Trophoblast cell (in vitro differentiated cells and primary cell): ENCODE results near the gene MCF2L2.

Experiments
- DNase-seq, 2 donors: peaks; one replicate each; pipeline ENCODE4 v3.0.0-alpha.2; 2016
- H2AFZ ChIP-seq: 2 replicates; pipeline ENCODE4 v1.6.1; 2013; ENCODE audit warnings: low read length, moderate library complexity, mild to moderate bottlenecking; ENCODE audit not compliant: insufficient read depth, poor library complexity
- H2AK5ac ChIP-seq: 2 replicates; pipeline ENCODE4 v1.6.1; 2013; ENCODE audit warnings: mild to moderate bottlenecking, low read length
- H2BK120ac ChIP-seq: 2 replicates; pipeline ENCODE4 v1.6.1; 2013; ENCODE audit warnings: low read length, mild to moderate bottlenecking, moderate library complexity; ENCODE audit not compliant: insufficient read depth, poor library complexity
- H2BK12ac ChIP-seq: 2 replicates; pipeline ENCODE4 v1.6.1; 2013; ENCODE audit warnings: mild to moderate bottlenecking, low read length, moderate library complexity
- H2BK5ac ChIP-seq: 2 replicates; pipeline ENCODE4 v1.6.1; 2013; ENCODE audit warnings: low read length, low read depth, moderate library complexity, mild to moderate bottlenecking; ENCODE audit not compliant: poor library complexity
- H3K14ac ChIP-seq: 2 replicates; pipeline ENCODE4 v1.6.1; 2013; ENCODE audit warnings: mild to moderate bottlenecking, low read length
- H3K18ac ChIP-seq: 2 replicates; pipeline ENCODE4 v1.6.1; 2013; ENCODE audit warnings: mild to moderate bottlenecking, low read length
- H3K23ac ChIP-seq: 2 replicates; pipeline ENCODE4 v1.6.1; 2013; ENCODE audit warnings: low read length
- H3K27ac ChIP-seq: 2 replicates; pipeline ENCODE4 v1.5.1; 2013; ENCODE audit warnings: low read depth, mild to moderate bottlenecking, inconsistent platforms, low read length, moderate library complexity
- H3K27me3 ChIP-seq: 2 replicates; pipeline ENCODE4 v1.6.1; 2013; ENCODE audit warnings: inconsistent platforms, mild to moderate bottlenecking, low read length, moderate library complexity; ENCODE audit not compliant: insufficient read depth
- H3K36me3 ChIP-seq, 2 experiments: 1 replicate in 1 of 2; 2 replicates in 1 of 2; pipeline ENCODE4 v1.6.1; 2013; ENCODE audit warnings: low read length in 2 of 2, mild to moderate bottlenecking in 2 of 2, moderate library complexity in 1 of 2; ENCODE audit not compliant: insufficient read depth in 2 of 2, control insufficient read depth in 1 of 2
- H3K4ac ChIP-seq: 2 replicates; pipeline ENCODE4 v1.6.1; 2013; ENCODE audit warnings: low read depth, mild to moderate bottlenecking, low read length, moderate library complexity
- H3K4me1 ChIP-seq, 2 experiments: 1 replicate in 1 of 2; 2 replicates in 1 of 2; pipeline ENCODE4 v1.6.1; 2013; ENCODE audit warnings: low read length in 2 of 2, mild to moderate bottlenecking in 2 of 2, moderate library complexity in 1 of 2; ENCODE audit not compliant: insufficient read depth in 2 of 2, control insufficient read depth in 1 of 2
- H3K4me2 ChIP-seq: 2 replicates; pipeline ENCODE4 v1.6.1; 2013; ENCODE audit warnings: inconsistent platforms, mild to moderate bottlenecking, low read length, moderate library complexity
- H3K4me3 ChIP-seq: 2 replicates; pipeline ENCODE4 v1.5.1; 2013; ENCODE audit warnings: mild to moderate bottlenecking, low read depth, low read length, inconsistent platforms
- H3K79me1 ChIP-seq: one replicate; pipeline ENCODE4 v1.6.1; 2013; ENCODE audit warnings: low read length
- H3K79me2 ChIP-seq: 2 replicates; pipeline ENCODE4 v1.6.1; 2013; ENCODE audit warnings: low read length, mild to moderate bottlenecking; ENCODE audit not compliant: control insufficient read depth, insufficient read depth, poor library complexity
- H3K9ac ChIP-seq: 2 replicates; pipeline ENCODE4 v1.6.1; 2013; ENCODE audit warnings: mild to moderate bottlenecking, low read length
- H3K9me3 ChIP-seq: 2 replicates; pipeline ENCODE4 v1.6.1; 2013; ENCODE audit warnings: low read depth, mild to moderate bottlenecking, control low read depth, inconsistent platforms, low read length; ENCODE audit not compliant: insufficient read depth
- H4K12ac ChIP-seq: 2 replicates; pipeline ENCODE4 v1.6.1; 2013; ENCODE audit warnings: low read depth, mild to moderate bottlenecking, low read length, moderate library complexity
- H4K8ac ChIP-seq: 2 replicates; pipeline ENCODE4 v1.6.1; 2013; ENCODE audit warnings: low read depth, mild to moderate bottlenecking, low read length, moderate library complexity
- H4K91ac ChIP-seq: one replicate; pipeline ENCODE4 v1.6.1; 2013; ENCODE audit warnings: low read depth, mild to moderate bottlenecking, low read length, moderate library complexity
- WGBS: extraction: QIAGEN DNeasy Blood & Tissue Kit; methylation state at CpG from one replicate; pipeline ENCODE4 v1.1.7; 2013; ENCODE audit warnings: missing lambda C conversion rate; ENCODE audit not compliant: insufficient read length, insufficient coverage; ENCODE audit errors: extremely low coverage; 5-methylcytosine and 5-hydroxymethylcytosine counted together

MCF2L2 gene

GRCh38 chr3:183386651-183387050, 41.8 kb downstream of the MCF2L2 start:
- no peak overlapping the region for H2BK12ac ChIP-seq
- H3K9me3 ChIP-seq, result no peaks in the 10 kb centered on the region
- no peak overlapping the region for H3K9ac ChIP-seq
- no peak overlapping the region for H3K4me3 ChIP-seq
- H3K4me1 ChIP-seq, result peaks cover 2 to 6% of the 10 kb centered on the region in 2 experiments
- H3K4me2 ChIP-seq, result no peak overlapping the region
- H2BK5ac ChIP-seq, result no peak overlapping the region
- no peaks in the 10 kb centered on the region for H3K36me3 ChIP-seq
- H2AFZ ChIP-seq, result no peak overlapping the region
- WGBS, result no CpG with 5 or more reads among the region's 4 CpGs
- no peak overlapping the region for H3K18ac ChIP-seq
- H2BK120ac ChIP-seq, result no peak overlapping the region
- H2AK5ac ChIP-seq, result no peak overlapping the region
- peak overlapping the region; percentile 6 for H3K27ac ChIP-seq
- H3K14ac ChIP-seq, result no peak overlapping the region
- no peak for DNase-seq
- H3K4ac ChIP-seq, result no peak overlapping the region
- H3K79me2 ChIP-seq, result no peaks in the 10 kb centered on the region
- H3K23ac ChIP-seq, result no peak overlapping the region
- no peaks in the 10 kb centered on the region for H3K79me1 ChIP-seq
- H4K8ac ChIP-seq, result no peak overlapping the region
- H3K27me3 ChIP-seq, result no peaks in the 10 kb centered on the region
- no peak overlapping the region for H4K91ac ChIP-seq
- H4K12ac ChIP-seq, result no peak overlapping the region

DNA sequence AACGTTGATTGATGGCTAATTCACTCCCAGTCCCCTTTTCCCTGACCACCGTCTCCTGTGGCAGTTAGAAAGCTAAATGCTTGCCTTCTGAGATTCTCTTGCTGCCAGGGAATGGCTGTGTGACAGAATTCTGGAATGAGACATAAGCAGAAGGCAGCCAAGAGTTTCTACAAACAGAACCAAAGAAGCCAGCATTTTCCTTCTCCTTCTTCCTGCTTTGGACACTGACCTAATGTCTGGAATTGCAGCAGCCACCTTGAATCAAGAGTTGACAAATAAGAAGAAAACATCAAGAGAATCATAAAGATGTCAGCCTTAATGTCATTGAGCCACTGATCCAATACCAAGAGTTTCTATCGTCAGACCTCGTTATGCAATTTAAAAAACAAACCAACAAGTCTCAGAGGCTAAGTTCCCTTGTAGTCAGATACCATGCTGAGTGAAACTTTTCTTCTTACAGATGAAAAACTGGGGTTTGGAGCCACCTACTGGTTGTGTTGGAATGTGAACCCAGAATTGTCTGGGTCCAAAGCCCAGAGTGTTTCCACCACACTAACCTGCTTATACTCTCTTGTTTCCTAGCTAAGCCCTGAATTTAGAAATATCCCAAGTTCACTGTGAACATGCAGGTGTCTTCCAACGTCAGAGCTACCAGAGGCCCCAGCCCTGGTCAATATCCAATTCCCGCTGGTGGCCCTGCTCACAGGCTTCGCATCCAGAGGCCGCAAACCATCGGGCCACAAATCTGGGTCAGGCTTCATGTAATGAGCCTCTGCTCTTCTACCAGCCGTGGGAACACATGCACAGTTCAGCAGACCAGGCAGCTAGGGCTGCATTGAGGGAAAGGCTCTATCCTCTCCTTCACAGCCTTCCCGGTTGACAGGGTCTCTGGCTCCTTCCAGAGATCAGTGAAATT, 42.5 kb downstream of the MCF2L2 start:
- H2BK12ac ChIP-seq, result no peak overlapping the region
- no peak overlapping the region for H3K18ac ChIP-seq
- H2AK5ac ChIP-seq, result no peak overlapping the region
- H3K27me3 ChIP-seq, result no peaks in the 10 kb centered on the region
- no peak overlapping the region for H3K23ac ChIP-seq
- peak; percentile 46 to 78 for DNase-seq
- H3K36me3 ChIP-seq, result no peaks in the 10 kb centered on the region
- no peak overlapping the region for H3K9ac ChIP-seq
- H2BK120ac ChIP-seq, result no peak overlapping the region
- H2BK5ac ChIP-seq, result no peak overlapping the region
- WGBS, result no CpG with 5 or more reads among the region's 11 CpGs
- H3K4me1 ChIP-seq, result peaks cover 2 to 6% of the 10 kb centered on the region in 2 experiments
- H4K91ac ChIP-seq, result no peak overlapping the region
- no peak overlapping the region for H4K12ac ChIP-seq
- no peaks in the 10 kb centered on the region for H3K79me1 ChIP-seq
- no peak overlapping the region for H2AFZ ChIP-seq
- no peak overlapping the region for H3K14ac ChIP-seq
- H3K4ac ChIP-seq, result no peak overlapping the region
- H3K4me3 ChIP-seq, result no peak overlapping the region
- H3K9me3 ChIP-seq, result no peaks in the 10 kb centered on the region
- peak overlapping the region; percentile 6 for H3K27ac ChIP-seq
- H3K79me2 ChIP-seq, result no peaks in the 10 kb centered on the region
- H4K8ac ChIP-seq, result no peak overlapping the region
- no peak overlapping the region for H3K4me2 ChIP-seq

GRCh38 chr3:183381673-183382072, 46.7 kb downstream of the MCF2L2 start:
- Histone ChIP-seq H4K91ac (no peak overlapping the region), H2BK120ac (no peak overlapping the region), H3K36me3 (no peaks in the 10 kb centered on the region), H3K4me1 (peaks cover 0 to 3% of the 10 kb centered on the region in 2 experiments), H3K4me2 (no peak overlapping the region), H2AFZ (no peak overlapping the region), H3K18ac (no peak overlapping the region), H4K12ac (no peak overlapping the region), H3K79me2 (no peaks in the 10 kb centered on the region), H3K9me3 (no peaks in the 10 kb centered on the region), H3K23ac (no peak overlapping the region), H2BK12ac (no peak overlapping the region), H2AK5ac (no peak overlapping the region), H3K79me1 (peaks cover 4% of the 10 kb centered on the region), H3K4me3 (no peak overlapping the region), H3K14ac (no peak overlapping the region), H3K27ac (no peak overlapping the region), H4K8ac (no peak overlapping the region), H3K27me3 (no peaks in the 10 kb centered on the region), H3K4ac (no peak overlapping the region), H3K9ac (no peak overlapping the region), H2BK5ac (no peak overlapping the region)
- no CpG with 5 or more reads among the region's 1 CpG for whole genome bisulfite sequencing
- peak in 1 of 2 donors; percentile 41 for DNase-seq

DNA sequence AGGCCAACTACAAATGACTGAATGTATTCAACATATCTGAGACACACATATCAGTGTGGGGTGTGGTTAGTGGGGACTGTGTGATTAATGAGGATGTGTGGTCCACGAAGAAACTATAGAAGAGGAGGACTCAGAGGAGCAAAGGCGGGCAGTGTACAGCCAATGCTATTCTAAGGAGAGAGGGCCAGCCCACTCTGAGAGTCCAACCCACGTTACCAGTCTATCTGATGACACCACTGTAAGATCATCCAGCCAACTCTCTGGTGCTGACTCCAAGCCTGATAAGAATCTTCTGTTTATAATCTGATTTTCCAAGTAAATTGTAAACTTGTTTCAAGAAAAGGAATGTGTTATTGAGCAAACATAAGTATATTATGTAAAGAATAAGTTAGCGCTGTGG, 47.2 kb downstream of the MCF2L2 start:
- Histone ChIP-seq H3K18ac (no peak overlapping the region), H3K9ac (no peak overlapping the region), H3K14ac (no peak overlapping the region), H3K36me3 (no peaks in the 10 kb centered on the region), H2BK12ac (no peak overlapping the region), H3K79me2 (no peaks in the 10 kb centered on the region), H4K8ac (no peak overlapping the region), H3K4me2 (no peak overlapping the region), H2BK120ac (no peak overlapping the region), H3K27me3 (no peaks in the 10 kb centered on the region), H2AFZ (no peak overlapping the region), H2AK5ac (no peak overlapping the region), H4K12ac (no peak overlapping the region), H3K4ac (no peak overlapping the region), H3K23ac (no peak overlapping the region), H3K4me1 (peaks cover 0 to 1% of the 10 kb centered on the region in 2 experiments), H4K91ac (no peak overlapping the region), H3K27ac (no peak overlapping the region), H2BK5ac (no peak overlapping the region), H3K4me3 (no peak overlapping the region), H3K9me3 (no peaks in the 10 kb centered on the region), H3K79me1 (peaks cover 4% of the 10 kb centered on the region)
- no CpG with 5 or more reads among the region's 4 CpGs for WGBS
- DNase-seq, result peak; percentile 71 to 92
